Activated T-cell treated with anti-CD3 and anti-CD28 coated beads, Interleukin-2, amount 50 U/mL, for 72 hours (primary cell): ENCODE data around the gene LHPP. TPM values are rescaled to one million over a fixed set of nuclear protein-coding genes. Genes with fewer than 3 reads are reported as not detected.

ENCODE experiments used
- ATAC-seq, 2 donors: fragments of 150-1000 bp; cut with Tn5 transposase; replicated peaks in 1 of 2; 2 replicates each; pipeline ENCODE4 v1.10.0; 2021; ENCODE audit warnings: moderate library complexity in 2 of 2, mild to moderate bottlenecking in 1 of 2
- DNase-seq, 2 donors: peaks; one replicate each; pipeline ENCODE4 v3.0.0; 2021 to 2022; ENCODE audit warnings: mixed read lengths in 1 of 2
- H3K27ac Mint-ChIP-seq: one replicate; pipeline ENCODE4 v1.8.0; 2022; ENCODE audit warnings: mild to moderate bottlenecking, moderate library complexity, mixed read lengths
- H3K27me3 Mint-ChIP-seq: one replicate; pipeline ENCODE4 v1.8.0; 2022; ENCODE audit warnings: low read depth, mixed read lengths
- H3K36me3 Mint-ChIP-seq, 2 donors: one replicate each; pipeline ENCODE4 v1.8.0; 2022; ENCODE audit warnings: mixed read lengths in 2 of 2, mild to moderate bottlenecking in 1 of 2; ENCODE audit not compliant: insufficient read depth in 2 of 2
- H3K4me1 Mint-ChIP-seq: one replicate; pipeline ENCODE4 v1.8.0; 2022; ENCODE audit warnings: low read depth, mixed read lengths
- H3K4me3 Mint-ChIP-seq, 2 donors: one replicate each; pipeline ENCODE4 v1.8.0; 2022; ENCODE audit warnings: mild to moderate bottlenecking in 2 of 2, mixed read lengths in 2 of 2, moderate library complexity in 2 of 2
- H3K9me3 Mint-ChIP-seq, 2 donors: one replicate each; pipeline ENCODE4 v1.8.0; 2022; ENCODE audit warnings: mixed read lengths in 2 of 2
- total RNA-seq, 2 donors: library from RNA; stranded (reverse); gene quantifications; one replicate each; pipeline ENCODE4 v1.2.3, GENCODE V29; 2022

Gene LHPP
- total RNA-seq, 2 donors from 2014 or later, result 8.7 to 13.5 TPM

DNA sequence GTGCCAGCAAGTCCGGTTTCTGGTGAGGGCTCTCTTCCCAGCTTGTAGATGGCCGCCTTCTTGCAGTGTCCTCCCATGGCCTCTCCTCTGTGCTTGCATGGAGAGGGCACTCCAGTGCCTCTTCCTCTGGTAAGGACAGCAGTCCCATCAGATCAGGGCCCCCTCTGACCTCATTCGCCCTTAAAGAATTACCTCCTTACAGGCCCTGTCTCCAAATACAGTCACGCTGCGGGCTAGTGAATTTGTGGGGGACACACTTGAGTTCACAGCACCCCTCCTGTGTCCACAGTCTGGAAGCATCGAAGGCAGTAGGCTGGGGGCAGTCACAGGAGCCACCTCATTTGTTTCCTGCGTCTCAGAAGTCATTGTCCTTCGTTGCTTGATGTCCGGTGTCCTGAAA is 54.6 kb downstream of the LHPP start:
- Mint-ChIP-seq H3K27ac (no peak overlapping the region), H3K4me1 (peaks cover 9% of the 10 kb centered on the region), H3K4me3 (no peak overlapping the region), H3K9me3 (no peaks in the 10 kb centered on the region), H3K36me3 (no peaks in the 10 kb centered on the region), H3K27me3 (no peaks in the 10 kb centered on the region)
- DNase-seq (no peak), ATAC-seq (no peak)

DNA sequence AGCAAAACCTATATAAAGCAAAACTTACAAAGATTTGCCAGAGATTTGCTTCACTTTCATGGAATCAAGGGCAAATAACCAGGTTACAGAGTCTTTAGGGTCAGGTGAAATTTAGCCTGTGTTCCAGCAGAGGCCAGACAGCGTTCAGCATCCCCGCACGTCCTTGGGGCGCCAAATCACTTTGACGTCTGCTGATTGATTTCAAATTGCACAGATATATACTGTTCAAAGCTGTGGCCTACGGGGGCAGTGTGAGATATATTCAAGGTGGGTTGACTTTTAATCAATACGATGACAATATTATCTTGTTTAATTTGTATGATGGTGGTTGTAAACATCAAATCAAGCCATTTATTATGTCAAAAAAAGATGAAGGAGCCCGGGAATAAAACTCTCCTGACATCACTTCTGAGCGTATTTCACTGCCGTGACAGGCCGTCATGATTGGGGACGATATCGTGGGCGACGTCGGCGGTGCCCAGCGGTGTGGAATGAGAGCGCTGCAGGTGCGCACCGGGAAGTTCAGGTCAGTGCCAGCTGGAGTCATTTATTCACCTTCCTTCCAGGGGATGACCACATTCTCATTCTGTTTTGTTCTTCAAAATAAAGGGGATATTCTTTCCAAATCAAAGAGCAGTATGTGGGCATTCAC is 55.2 kb downstream of the LHPP start:
- H3K27ac Mint-ChIP-seq, result no peak overlapping the region
- H3K4me3 Mint-ChIP-seq, result no peak overlapping the region
- no peaks in the 10 kb centered on the region for H3K27me3 Mint-ChIP-seq
- no peak for ATAC-seq
- no peaks in the 10 kb centered on the region for H3K36me3 Mint-ChIP-seq
- H3K4me1 Mint-ChIP-seq, result peaks cover 2% of the 10 kb centered on the region
- no peak for DNase-seq
- no peaks in the 10 kb centered on the region for H3K9me3 Mint-ChIP-seq

DNA sequence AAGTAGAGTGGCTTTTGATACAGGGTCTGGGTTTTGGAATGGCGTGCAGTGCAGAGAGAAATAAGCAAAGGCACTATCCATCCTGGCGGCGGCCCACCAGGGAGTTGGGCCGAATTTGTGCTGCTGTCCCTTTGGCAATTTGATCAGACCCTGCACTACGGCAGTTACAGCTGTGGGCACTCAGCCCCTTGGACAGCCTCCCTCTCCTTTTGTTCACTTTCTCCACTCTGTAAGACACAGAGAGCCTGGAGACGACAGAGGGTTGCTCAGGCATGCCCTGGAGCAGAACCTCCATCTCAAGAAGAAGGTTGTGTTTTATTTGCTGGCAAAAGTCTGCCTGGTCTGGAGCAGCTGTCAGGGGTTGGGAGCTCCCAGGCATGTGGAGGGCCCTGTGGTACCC is 55.8 kb downstream of the LHPP start:
- Mint-ChIP-seq H3K4me1 (no peaks in the 10 kb centered on the region), H3K27ac (no peak overlapping the region), H3K36me3 (no peaks in the 10 kb centered on the region), H3K9me3 (no peaks in the 10 kb centered on the region), H3K27me3 (no peaks in the 10 kb centered on the region), H3K4me3 (no peak overlapping the region)
- DNase-seq (no peak), ATAC-seq (no peak)

DNA sequence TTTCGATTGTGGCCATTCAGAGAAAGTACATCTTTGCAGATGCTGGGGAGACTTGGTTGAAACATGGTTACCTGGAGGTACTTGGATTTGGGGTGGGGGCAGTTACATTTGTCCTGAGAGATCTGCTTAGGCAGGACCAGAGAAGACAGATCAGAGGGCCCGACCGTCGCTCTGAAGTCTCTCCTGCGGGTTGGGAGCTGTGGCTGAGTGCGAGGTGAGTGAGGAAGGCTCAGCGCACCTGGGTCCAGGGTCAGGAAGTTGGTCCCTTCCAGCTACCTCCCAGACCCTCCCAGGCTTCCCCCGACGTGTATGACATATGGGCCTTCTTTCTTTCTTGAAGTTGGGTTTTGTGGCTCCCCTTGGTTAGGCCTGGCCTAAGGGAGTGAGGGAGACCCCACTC is 56.3 kb downstream of the LHPP start:
- Mint-ChIP-seq H3K36me3 (no peaks in the 10 kb centered on the region), H3K27me3 (no peaks in the 10 kb centered on the region)
- no peak for ATAC-seq

DNA sequence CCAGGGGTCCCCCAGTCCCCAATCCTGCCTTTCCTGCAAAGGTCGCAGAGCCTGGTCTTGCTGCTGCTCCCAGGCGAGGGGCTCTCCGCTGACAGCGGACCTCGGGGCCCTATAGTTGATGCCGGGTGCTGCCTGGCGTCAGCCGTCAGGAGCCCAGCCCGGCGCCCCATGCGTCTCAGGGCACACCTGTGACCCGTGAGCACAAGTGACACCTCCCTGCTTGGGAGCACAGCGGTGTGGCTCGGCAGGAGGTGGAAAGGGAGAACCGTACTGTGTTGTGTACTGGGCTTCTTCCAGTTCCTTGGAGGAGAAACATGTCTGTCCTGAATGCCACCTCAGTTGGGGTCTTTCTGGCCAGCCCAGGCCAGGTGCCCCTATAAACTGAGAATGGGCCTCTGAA is 56.7 kb downstream of the LHPP start:
- Mint-ChIP-seq H3K4me3 (no peak overlapping the region), H3K36me3 (no peaks in the 10 kb centered on the region), H3K27ac (no peak overlapping the region), H3K27me3 (no peaks in the 10 kb centered on the region), H3K9me3 (no peaks in the 10 kb centered on the region), H3K4me1 (no peaks in the 10 kb centered on the region)
- DNase-seq (no peak), ATAC-seq (no peak)

More for the DNA sequence above, 56.3 kb downstream of the LHPP start:
- Mint-ChIP-seq H3K9me3 (no peaks in the 10 kb centered on the region), H3K27ac (no peak overlapping the region), H3K4me3 (no peak overlapping the region), H3K4me1 (no peaks in the 10 kb centered on the region)
- no peak for DNase-seq

DNA sequence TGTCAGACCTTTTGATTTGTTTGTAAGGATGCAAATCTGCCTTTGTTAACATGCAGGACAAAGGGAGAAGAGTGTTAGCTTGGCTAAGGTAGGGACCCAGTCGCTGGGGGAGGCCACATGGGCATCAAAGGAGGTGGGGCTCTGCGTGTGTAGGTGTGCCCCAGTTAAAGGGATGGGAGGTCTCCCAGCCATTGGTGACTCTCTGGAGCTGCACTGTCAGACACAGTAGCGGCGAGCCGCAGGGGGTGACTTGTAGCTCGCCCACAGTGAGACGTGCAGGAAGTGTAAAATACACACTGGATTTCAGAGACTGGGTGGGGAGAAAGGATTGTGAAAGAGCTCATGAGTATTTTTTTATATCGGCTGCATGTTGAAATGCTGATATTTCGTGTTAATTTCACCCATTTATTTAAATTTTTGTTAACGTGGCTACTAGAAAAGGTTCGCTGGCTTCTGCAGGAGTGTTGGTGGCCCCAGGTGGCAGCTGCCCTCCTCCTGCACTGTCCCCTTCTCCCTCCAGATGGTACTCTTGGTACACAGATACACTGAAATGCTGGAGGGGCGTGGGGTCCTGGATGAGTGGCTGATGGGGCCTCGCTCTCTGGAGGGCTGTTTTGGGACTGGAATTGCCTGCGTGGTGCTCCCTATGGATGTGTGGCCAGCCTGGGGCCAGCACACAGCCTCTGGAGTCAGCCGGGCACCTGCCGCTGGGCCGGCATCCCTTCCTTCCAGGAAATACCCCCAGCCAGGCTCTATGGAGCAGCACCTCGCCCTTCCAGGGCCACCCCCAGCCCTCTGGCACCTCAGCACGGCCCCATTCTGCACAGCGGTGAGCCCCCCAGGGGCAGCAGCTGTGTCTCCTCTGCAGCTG is 59.2 kb downstream of the LHPP start:
- H3K27ac Mint-ChIP-seq, result no peak overlapping the region
- H3K36me3 Mint-ChIP-seq, result no peaks in the 10 kb centered on the region
- H3K9me3 Mint-ChIP-seq, result no peaks in the 10 kb centered on the region
- H3K4me3 Mint-ChIP-seq, result no peak overlapping the region
- ATAC-seq (no peak), DNase-seq (no peak)
- H3K4me1 Mint-ChIP-seq, result no peaks in the 10 kb centered on the region
- H3K27me3 Mint-ChIP-seq, result no peaks in the 10 kb centered on the region

DNA sequence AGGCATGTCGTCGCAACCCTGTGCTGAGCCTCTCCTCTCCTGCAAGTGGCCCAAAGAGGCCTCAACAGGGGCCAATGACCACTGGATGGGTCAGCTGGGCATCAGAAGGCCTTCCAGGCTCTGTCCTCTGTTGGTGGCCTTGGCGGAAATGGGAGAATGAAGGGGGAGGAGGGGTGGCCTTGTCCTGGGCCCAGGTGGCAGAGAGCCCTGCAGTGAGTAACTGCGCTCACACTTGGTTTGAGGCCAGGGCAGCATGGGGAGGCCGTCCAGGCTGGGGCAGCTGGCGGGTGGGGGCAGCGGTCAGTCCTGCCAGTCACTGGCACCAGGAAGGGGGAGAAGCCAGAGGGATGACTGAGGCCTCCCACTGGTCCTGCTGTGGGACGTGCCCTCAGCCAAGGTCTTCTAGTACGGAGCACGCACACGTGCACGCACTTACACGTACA is 59.8 kb downstream of the LHPP start:
- DNase-seq (no peak), ATAC-seq (no peak)
- no peaks in the 10 kb centered on the region for H3K36me3 Mint-ChIP-seq
- H3K4me1 Mint-ChIP-seq, result no peaks in the 10 kb centered on the region
- H3K4me3 Mint-ChIP-seq, result no peak overlapping the region
- no peaks in the 10 kb centered on the region for H3K9me3 Mint-ChIP-seq
- H3K27ac Mint-ChIP-seq, result no peak overlapping the region
- H3K27me3 Mint-ChIP-seq, result no peaks in the 10 kb centered on the region

DNA sequence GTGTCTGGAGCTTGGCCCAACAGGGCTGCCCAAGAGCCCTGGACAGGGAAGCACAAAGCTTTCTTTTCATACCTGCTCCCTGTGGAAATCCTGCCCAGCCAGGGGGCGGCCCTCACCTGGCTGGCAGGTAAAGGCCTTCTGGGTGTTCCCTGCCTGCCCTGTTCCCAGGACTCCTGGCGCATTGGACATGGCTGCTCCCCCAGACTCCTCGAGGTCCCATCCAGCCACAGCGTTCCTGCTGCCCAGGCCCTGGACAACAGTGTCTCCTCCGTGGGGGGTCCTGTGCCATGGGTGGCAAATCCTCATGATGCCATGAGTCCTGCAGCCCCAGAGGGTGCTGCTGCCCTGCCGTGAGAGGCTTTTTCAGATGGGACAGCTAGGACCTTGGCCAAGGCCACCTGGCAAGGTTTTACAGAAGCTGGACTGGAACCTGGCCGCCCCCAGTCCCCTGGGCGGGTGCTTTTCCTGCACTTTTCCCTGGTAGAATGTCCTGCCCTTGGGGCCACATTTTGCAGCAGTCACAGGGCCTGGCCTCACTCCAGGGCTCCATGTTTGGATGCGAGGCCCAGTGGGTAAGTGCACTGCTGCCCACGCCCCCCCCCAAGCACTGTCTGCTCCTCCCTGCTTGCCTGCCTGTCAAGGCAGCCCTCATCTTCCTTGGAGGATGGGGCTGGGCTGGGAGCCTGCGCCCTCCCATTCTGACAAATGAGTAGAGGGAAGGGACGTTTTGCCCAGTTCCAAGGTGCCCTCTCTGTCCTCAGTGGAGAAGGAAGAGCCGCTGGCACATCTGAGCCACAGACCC is 60.7 kb downstream of the LHPP start:
- no peak for ATAC-seq
- no peak for DNase-seq
- no peak overlapping the region for H3K27ac Mint-ChIP-seq
- H3K4me1 Mint-ChIP-seq, result no peaks in the 10 kb centered on the region
- no peaks in the 10 kb centered on the region for H3K27me3 Mint-ChIP-seq
- H3K36me3 Mint-ChIP-seq, result no peaks in the 10 kb centered on the region
- no peaks in the 10 kb centered on the region for H3K9me3 Mint-ChIP-seq
- no peak overlapping the region for H3K4me3 Mint-ChIP-seq

DNA sequence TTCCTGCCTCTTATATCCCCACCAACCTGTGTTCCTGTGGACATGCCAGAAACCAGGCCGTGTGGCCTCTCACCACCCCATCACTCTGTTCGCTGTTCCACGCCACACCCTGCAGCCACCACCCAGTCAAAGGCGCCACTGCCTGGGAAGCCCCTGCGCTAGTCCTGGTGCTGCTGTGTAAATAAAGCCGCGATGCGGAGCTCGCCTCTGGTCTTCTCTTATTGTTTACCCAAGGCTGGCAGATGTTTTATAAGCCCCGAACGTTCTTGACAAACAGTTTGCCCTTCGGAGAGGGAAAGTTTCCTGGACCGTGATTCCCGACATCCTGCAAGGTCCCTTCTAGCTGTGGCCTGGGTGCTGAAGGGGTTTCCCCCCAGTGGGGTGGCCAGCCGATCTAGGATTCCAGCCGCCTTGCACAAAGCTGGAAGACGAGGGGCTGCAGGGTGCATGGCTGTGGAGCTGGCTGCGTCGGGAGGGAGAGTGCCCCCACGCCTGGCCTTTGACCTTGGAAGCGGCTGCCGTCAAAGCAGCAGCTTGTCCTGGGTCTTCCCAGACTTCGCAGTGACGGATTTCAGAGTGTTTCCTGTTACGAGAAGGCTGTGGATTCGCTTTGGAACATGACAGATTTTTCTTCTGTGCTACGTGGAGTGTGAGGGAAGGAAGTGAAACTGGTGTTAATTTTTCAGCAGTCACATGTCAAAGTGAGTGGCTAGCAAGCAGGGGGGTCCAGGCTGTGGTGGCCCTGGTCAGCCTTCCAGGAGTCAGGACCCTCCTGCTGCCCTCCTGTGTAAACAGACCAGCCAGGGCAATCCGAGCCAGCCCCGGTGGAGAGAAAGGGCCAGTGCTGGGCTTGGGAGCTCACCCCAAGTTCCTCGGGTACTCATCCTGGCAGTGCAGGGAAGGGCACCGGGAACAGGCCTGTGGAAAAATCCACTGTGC is 61.6 kb downstream of the LHPP start:
- Mint-ChIP-seq H3K4me3 (no peak overlapping the region), H3K27me3 (no peaks in the 10 kb centered on the region), H3K4me1 (no peaks in the 10 kb centered on the region), H3K27ac (no peak overlapping the region), H3K9me3 (no peaks in the 10 kb centered on the region), H3K36me3 (no peaks in the 10 kb centered on the region)
- ATAC-seq, result no peak
- DNase-seq, result no peak

DNA sequence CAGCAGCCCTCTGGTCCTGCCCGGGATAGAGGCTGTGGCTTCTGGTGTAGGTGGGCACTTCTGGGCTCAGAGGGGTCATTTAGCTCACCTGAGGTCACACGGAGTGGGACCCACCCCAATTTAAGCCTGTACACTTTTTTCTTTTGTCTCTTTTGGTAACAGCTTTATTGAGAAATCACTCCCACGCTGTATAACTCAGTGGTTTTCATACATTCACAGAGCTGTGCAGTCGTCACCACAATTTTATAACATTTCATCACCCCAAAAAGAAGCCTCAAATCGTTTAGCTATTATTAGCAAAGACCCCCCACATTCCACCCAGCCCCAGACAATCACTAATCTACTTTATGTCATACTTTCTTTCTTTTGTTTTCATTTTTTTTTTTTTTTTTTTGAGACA is 62.3 kb downstream of the LHPP start:
- H3K4me1 Mint-ChIP-seq, result no peaks in the 10 kb centered on the region
- no peak for DNase-seq
- H3K27me3 Mint-ChIP-seq, result no peaks in the 10 kb centered on the region
- H3K9me3 Mint-ChIP-seq, result no peaks in the 10 kb centered on the region
- no peak overlapping the region for H3K4me3 Mint-ChIP-seq
- ATAC-seq, result no peak
- no peak overlapping the region for H3K27ac Mint-ChIP-seq
- H3K36me3 Mint-ChIP-seq, result no peaks in the 10 kb centered on the region

DNA sequence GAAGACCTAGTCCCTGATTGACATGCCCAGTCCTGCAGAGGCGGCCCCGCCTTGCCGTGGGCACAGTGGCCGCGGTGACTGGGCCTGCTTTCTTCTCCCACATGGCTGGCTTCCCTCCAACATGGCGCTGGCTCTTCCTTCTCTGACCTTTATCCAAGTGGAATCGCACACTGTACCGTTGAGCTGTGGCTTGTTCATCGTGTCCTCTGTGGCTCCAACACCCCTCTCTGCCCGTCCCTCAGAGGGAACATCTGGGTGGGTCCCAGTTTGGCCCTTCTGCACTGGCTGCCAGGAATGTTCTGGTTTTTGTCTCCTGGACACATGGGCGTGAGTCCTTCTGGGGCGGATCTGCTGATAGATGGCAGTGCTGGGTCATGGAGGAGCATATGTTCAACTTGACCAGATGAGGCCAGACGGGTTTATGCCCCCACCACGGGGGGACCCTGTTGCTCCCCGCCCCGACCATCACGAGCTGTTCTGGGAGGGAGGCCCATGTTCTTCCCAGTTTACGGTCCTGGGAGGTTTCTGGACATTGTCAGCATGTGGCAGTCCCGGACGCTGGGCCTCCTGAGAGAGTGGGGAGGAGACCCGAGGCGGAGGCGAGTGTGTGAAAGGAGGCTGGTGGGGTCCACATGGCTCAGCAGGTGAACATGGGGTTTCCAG is 63.5 kb downstream of the LHPP start:
- Mint-ChIP-seq H3K4me3 (no peak overlapping the region), H3K9me3 (no peaks in the 10 kb centered on the region), H3K27me3 (no peaks in the 10 kb centered on the region), H3K27ac (no peak overlapping the region), H3K4me1 (peaks cover 1% of the 10 kb centered on the region), H3K36me3 (no peaks in the 10 kb centered on the region)
- no peak for ATAC-seq
- DNase-seq, result no peak
